OCI-LY3 (cell line): ENCODE measurements around the gene GIGYF1.

Source experiments
- H2AFZ ChIP-seq: fragments of 200-600, 300-600 bp; shearing (Covaris generic); 2 replicates; pipeline ENCODE4 v1.6.0; 2014; ENCODE audit warnings: antibody characterized with exemption, low read depth, low read length
- H3K27ac ChIP-seq: fragments of 200-600, 300-600 bp; sonication (generic); 2 replicates; pipeline ENCODE4 v1.5.1; 2014; ENCODE audit warnings: mild to moderate bottlenecking, low read length, moderate library complexity, mixed read lengths
- H3K27me3 ChIP-seq: fragments of 200-600, 300-600 bp; sonication (generic); 2 replicates; pipeline ENCODE4 v1.6.1; 2014; ENCODE audit warnings: low read depth, low read length, mixed read lengths
- H3K36me3 ChIP-seq: fragments of 200-600, 300-600 bp; sonication (generic); replicated peaks from 2 replicates; pipeline ENCODE3; 2014; ENCODE audit warnings: low read depth, low read length, mixed read lengths
- H3K4me1 ChIP-seq: fragments of 300-600, 200-600 bp; sonication (generic); 2 replicates; pipeline ENCODE4 v1.6.1; 2014; ENCODE audit warnings: low read length, mixed read lengths
- H3K4me2 ChIP-seq: fragments of 200-600, 300-600 bp; sonication (generic); 2 replicates; pipeline ENCODE4 v1.6.1; 2014; ENCODE audit warnings: low read length, mixed read lengths
- H3K4me3 ChIP-seq: fragments of 300-600, 200-600 bp; sonication (generic); 2 replicates; pipeline ENCODE4 v1.5.1; 2014; ENCODE audit warnings: antibody characterized with exemption, mild to moderate bottlenecking, low read length, moderate library complexity
- H3K79me2 ChIP-seq: fragments of 300-600, 200-600 bp; shearing (Covaris generic); 2 replicates; pipeline ENCODE4 v1.6.1; 2014; ENCODE audit warnings: mild to moderate bottlenecking, low read length, mixed read lengths
- H3K9ac ChIP-seq: fragments of 300-600, 200-600 bp; shearing (Covaris generic); 2 replicates; pipeline ENCODE4 v1.6.0; 2014; ENCODE audit warnings: mild to moderate bottlenecking, low read length, moderate library complexity
- H3K9me3 ChIP-seq: fragments of 200-600, 300-600 bp; shearing (Covaris generic); 2 replicates; pipeline ENCODE4 v1.6.1; 2014; ENCODE audit warnings: low read length, mixed read lengths; ENCODE audit not compliant: insufficient read depth
- H4K20me1 ChIP-seq: fragments of 200-600, 300-600 bp; sonication (generic); 2 replicates; pipeline ENCODE4 v1.6.1; 2016; ENCODE audit warnings: low read length, mixed read lengths; ENCODE audit not compliant: insufficient read depth
- EZH2phosphoT487 ChIP-seq: fragments of 200-600 bp; shearing (Covaris generic); IDR thresholded peaks from 2 replicates; pipeline ENCODE4 v1.6.1; 2018; ENCODE audit warnings: antibody characterized with exemption, mixed run types, low read depth
- TF ChIP-seq, protein P1 (sequence below): fragments of 200-600, 300-600 bp; sonication (generic); IDR thresholded peaks from 2 replicates; pipeline ENCODE4 v1.5.1; 2014; ENCODE audit warnings: antibody characterized with exemption, low read length, low read depth

Gene GIGYF1

GRCh38 chr7:100682991-100683658, 10.9 kb downstream of the GIGYF1 start:
- H3K4me1 ChIP-seq: no peaks in the 10 kb centered on the region
- no peak for TF ChIP-seq EZH2phosphoT487
- TF ChIP-seq, protein P1, sequence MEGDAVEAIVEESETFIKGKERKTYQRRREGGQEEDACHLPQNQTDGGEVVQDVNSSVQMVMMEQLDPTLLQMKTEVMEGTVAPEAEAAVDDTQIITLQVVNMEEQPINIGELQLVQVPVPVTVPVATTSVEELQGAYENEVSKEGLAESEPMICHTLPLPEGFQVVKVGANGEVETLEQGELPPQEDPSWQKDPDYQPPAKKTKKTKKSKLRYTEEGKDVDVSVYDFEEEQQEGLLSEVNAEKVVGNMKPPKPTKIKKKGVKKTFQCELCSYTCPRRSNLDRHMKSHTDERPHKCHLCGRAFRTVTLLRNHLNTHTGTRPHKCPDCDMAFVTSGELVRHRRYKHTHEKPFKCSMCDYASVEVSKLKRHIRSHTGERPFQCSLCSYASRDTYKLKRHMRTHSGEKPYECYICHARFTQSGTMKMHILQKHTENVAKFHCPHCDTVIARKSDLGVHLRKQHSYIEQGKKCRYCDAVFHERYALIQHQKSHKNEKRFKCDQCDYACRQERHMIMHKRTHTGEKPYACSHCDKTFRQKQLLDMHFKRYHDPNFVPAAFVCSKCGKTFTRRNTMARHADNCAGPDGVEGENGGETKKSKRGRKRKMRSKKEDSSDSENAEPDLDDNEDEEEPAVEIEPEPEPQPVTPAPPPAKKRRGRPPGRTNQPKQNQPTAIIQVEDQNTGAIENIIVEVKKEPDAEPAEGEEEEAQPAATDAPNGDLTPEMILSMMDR: no peak
- peaks cover under 1% of the 10 kb centered on the region; the same call in 1 of the 2 replicates for H3K79me2 ChIP-seq
- H3K4me3 ChIP-seq: no peak overlapping the region
- no peak overlapping the region for H3K4me2 ChIP-seq
- H3K9ac ChIP-seq: no peak overlapping the region
- no peaks in the 10 kb centered on the region for H3K27me3 ChIP-seq
- no peaks in the 10 kb centered on the region for H3K9me3 ChIP-seq
- H3K36me3 ChIP-seq: peaks cover 38% of the 10 kb centered on the region
- H3K27ac ChIP-seq: no peak overlapping the region
- H2AFZ ChIP-seq: no peak overlapping the region
- H4K20me1 ChIP-seq: peaks cover 4% of the 10 kb centered on the region; the same call in 1 of the 2 replicates

GRCh38 chr7:100682228-100682741, 11.8 kb downstream of the GIGYF1 start:
- Histone ChIP-seq H3K79me2 (no peaks in the 10 kb centered on the region), H4K20me1 (0 out of 2 replicates have a peak, but pooled peaks cover 4% of the 10 kb centered on the region), H3K27ac (no peak overlapping the region), H3K27me3 (no peaks in the 10 kb centered on the region), H3K9ac (no peak overlapping the region), H3K4me3 (no peak overlapping the region), H3K4me1 (no peaks in the 10 kb centered on the region), H3K36me3 (peaks cover 38% of the 10 kb centered on the region), H2AFZ (no peak overlapping the region), H3K9me3 (no peaks in the 10 kb centered on the region), H3K4me2 (no peak overlapping the region)
- TF ChIP-seq, protein P1: no peak

DNA sequence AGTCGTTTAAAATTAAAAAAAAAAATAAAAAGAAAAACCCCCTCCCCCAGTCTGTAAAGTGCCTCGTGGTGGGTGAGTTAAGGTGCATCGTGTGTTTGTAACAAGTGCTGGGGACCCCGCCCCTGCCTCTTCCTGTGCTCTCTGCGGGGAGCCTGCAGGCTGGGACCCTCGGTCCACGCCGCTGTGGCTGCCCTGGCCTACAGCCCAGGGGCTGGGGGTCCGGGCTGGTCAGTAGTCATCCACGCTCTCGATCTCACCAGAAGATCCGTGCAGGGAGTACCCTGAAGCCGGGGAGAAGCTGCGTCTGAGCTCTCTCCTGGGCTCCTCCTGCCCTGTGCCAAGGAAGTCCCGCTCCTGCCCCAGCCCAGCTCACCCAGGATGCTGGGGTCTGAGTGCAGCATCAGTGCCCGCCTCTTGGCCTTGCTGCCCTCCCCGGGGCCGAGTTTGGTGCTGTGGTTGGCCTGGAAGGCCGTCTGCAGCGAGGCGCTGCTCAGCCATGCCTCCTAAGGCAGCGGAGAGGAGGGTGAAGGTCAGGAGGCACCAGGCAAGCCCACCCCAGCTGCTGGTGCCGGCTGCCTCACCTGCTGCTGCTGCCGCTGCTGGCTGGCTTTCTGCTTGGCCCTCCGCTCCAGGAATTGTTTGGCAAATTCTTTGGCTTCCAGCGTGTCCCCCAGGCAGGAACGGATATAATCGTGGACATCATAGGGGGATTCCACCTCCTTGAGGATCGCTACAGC, 12.4 kb downstream of the GIGYF1 start:
- no peak overlapping the region for H3K9ac ChIP-seq
- H3K4me2 ChIP-seq: no peak overlapping the region
- no peak overlapping the region for H3K27ac ChIP-seq
- no peaks in the 10 kb centered on the region for H3K27me3 ChIP-seq
- H3K36me3 ChIP-seq: peaks cover 37% of the 10 kb centered on the region
- H3K9me3 ChIP-seq: no peaks in the 10 kb centered on the region
- no peak overlapping the region for H2AFZ ChIP-seq
- no peak overlapping the region for H3K4me3 ChIP-seq
- H3K4me1 ChIP-seq: no peaks in the 10 kb centered on the region
- no peak for TF ChIP-seq EZH2phosphoT487
- TF ChIP-seq, protein P1: no peak
- 0 out of 2 replicates have a peak, but pooled peaks cover 7% of the 10 kb centered on the region for H4K20me1 ChIP-seq
- peaks cover 1% of the 10 kb centered on the region; the same call in 1 of the 2 replicates for H3K79me2 ChIP-seq

DNA sequence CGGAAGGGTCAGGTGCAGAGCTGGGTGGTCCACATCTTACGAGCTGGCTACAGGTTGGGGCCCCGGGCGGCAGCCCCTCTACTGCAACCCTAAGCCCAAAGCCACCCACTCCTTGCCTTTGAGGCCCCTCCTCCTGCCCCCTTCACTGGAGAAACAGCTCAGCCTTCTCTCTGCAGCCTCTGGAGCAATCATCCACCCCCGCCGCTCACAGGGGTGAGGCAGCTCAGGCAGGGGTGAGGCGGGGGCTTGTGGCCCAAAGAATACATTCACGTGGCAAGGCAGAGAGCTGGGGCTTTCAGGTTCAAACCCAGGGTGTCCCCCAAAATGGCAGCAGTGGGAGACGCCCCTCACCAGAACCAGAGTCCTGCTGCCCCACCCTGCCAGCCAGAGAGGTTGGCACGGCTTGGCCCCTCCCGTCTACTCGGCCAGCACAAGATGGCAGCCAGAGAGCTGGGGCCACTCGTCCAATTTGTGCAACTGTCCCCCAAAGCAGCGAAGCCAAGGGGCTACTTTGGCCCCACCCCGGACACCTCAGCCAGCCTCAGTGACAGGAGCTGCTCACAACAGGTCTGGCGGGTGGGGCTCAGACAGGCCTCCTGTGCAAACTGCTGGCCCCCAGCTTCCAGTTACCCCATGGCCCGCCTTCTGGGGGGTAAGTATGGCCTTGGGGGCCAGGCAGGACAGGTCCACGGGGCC, 13.3 kb downstream of the GIGYF1 start:
- TF ChIP-seq, protein P1: no peak
- no peak for TF ChIP-seq EZH2phosphoT487
- Histone ChIP-seq H3K9ac (no peak overlapping the region), H3K27me3 (no peaks in the 10 kb centered on the region), H4K20me1 (peaks cover 14% of the 10 kb centered on the region; the same call in 1 of the 2 replicates), H3K27ac (no peak overlapping the region), H3K79me2 (peaks cover 7% of the 10 kb centered on the region; the same call in 1 of the 2 replicates), H2AFZ (no peak overlapping the region), H3K9me3 (no peaks in the 10 kb centered on the region), H3K4me2 (no peak overlapping the region), H3K36me3 (peaks cover 41% of the 10 kb centered on the region), H3K4me3 (no peak overlapping the region), H3K4me1 (no peaks in the 10 kb centered on the region)
